GM12873 (cell line): ENCODE data around the gene IQSEC1.

ENCODE experiments used
- CTCF ChIP-seq: IDR thresholded peaks from 2 replicates; pipeline ENCODE4 v1.5.1; 2012; ENCODE audit warnings: low read depth, mild to moderate bottlenecking, moderate library complexity, low read length, control low read depth; ENCODE audit not compliant: insufficient read depth; ENCODE audit errors: missing control alignments

Gene IQSEC1

GRCh38 chr3:13019243-13020095 lies 53.8 kb downstream of the IQSEC1 start:
- no peak for TF ChIP-seq CTCF

- TF ChIP-seq CTCF, result no peak
Observed at GRCh38 chr3:13018561-13019242, 54.5 kb downstream of the IQSEC1 start.

- TF ChIP-seq CTCF, result no peak
Observed at GRCh38 chr3:13018043-13018451, 55.2 kb downstream of the IQSEC1 start.

GRCh38 chr3:13017361-13018042 lies 55.7 kb downstream of the IQSEC1 start:
- TF ChIP-seq CTCF, result no peak

- TF ChIP-seq CTCF, result no peak
Observed at GRCh38 chr3:13016721-13017255, 56.4 kb downstream of the IQSEC1 start.

- TF ChIP-seq CTCF, result no peak
Observed at GRCh38 chr3:13016083-13016720, 57.0 kb downstream of the IQSEC1 start.
